Lung (tissue), 12 donors: ENCODE measurements around the gene CLOCK. TPM values are rescaled to one million over a fixed set of nuclear protein-coding genes. Genes with fewer than 3 reads are reported as not detected.

Source experiments
- ATAC-seq: fragments of 200-7000 bp; cut with Tn5 transposase; one replicate; pipeline ENCODE4 v1.9.1; 2020; ENCODE audit warnings: moderate number of reproducible peaks; ENCODE audit not compliant: insufficient read depth, low FRiP score
- DNase-seq, 3 donors: peaks; one replicate each; pipeline ENCODE4 v3.0.0-alpha.2; 2013 to 2017
- H3K27ac ChIP-seq, 2 donors: one replicate each; pipeline ENCODE4 v1.5.1; 2013; ENCODE audit warnings: mild to moderate bottlenecking in 2 of 2, moderate library complexity in 2 of 2, control low read depth in 1 of 2, inconsistent platforms in 1 of 2, low read depth in 1 of 2, low read length in 1 of 2
- H3K27me3 ChIP-seq, 3 donors: one replicate each; pipeline ENCODE4 v1.5.1; 2013; ENCODE audit warnings: low read length in 2 of 3; ENCODE audit not compliant: control insufficient read depth in 3 of 3, insufficient read depth in 3 of 3
- H3K36me3 ChIP-seq, 4 donors: one replicate each; pipeline ENCODE4 v1.5.1; 2013; ENCODE audit warnings: low read length in 4 of 4, mild to moderate bottlenecking in 1 of 4, moderate library complexity in 1 of 4; ENCODE audit not compliant: control insufficient read depth in 4 of 4, insufficient read depth in 4 of 4
- H3K4me1 ChIP-seq, 5 donors: one replicate each; pipeline ENCODE4 v1.5.1; 2013; ENCODE audit warnings: low read length in 5 of 5, mild to moderate bottlenecking in 2 of 5, moderate library complexity in 1 of 5; ENCODE audit not compliant: control insufficient read depth in 5 of 5, insufficient read depth in 5 of 5
- H3K4me3 ChIP-seq: one replicate; pipeline ENCODE4 v1.5.1; 2013; ENCODE audit warnings: mild to moderate bottlenecking, control low read depth, moderate library complexity
- H3K9ac ChIP-seq, 2 donors: one replicate each; pipeline ENCODE4 v1.5.1; 2013; ENCODE audit warnings: low read length in 2 of 2, control low read depth in 1 of 2; ENCODE audit not compliant: insufficient read depth in 1 of 2
- H3K9me3 ChIP-seq, 4 donors: one replicate each; pipeline ENCODE4 v1.5.1; 2013; ENCODE audit warnings: low read length in 3 of 4, mild to moderate bottlenecking in 1 of 4, moderate library complexity in 1 of 4; ENCODE audit not compliant: control insufficient read depth in 4 of 4, insufficient read depth in 3 of 4
- CTCF ChIP-seq: IDR thresholded peaks from 2 replicates; pipeline ENCODE4 v1.5.1; 2012; ENCODE audit warnings: mild to moderate bottlenecking; ENCODE audit errors: control extremely low read depth, extremely low read depth
- WGBS, 2 donors: extraction: QIAGEN DNeasy Blood & Tissue Kit; methylation state at CpG; one replicate each; pipeline ENCODE4 v1.1.7; 2013; 5-methylcytosine and 5-hydroxymethylcytosine counted together
- polyA plus RNA-seq, 2 donors: library from polyadenylated mRNA; stranded (reverse); fragments of 200-250 nt; gene quantifications; one replicate each; pipeline ENCODE4 v1.2.1, GENCODE V29; 2013
- total RNA-seq, 2 donors: library from RNA; depleted of rRNA in 1 of 2; stranded (reverse); fragments of >200 nt in 1 of 2; gene quantifications; one replicate each; pipeline ENCODE4 v1.2.1, GENCODE V29; 2014 to 2021
- donor health status: control.
- donor health status: control.
- donor health status: Bipolar disorder and iron deficiency.
- donor health status: healthy.
- donor health status: DM: yes; HTN: yes; CAD: no.

CLOCK gene
- total and polyA plus RNA-seq, 4 donors, result 6.2 to 29.7 (median 14.7) TPM

DNA sequence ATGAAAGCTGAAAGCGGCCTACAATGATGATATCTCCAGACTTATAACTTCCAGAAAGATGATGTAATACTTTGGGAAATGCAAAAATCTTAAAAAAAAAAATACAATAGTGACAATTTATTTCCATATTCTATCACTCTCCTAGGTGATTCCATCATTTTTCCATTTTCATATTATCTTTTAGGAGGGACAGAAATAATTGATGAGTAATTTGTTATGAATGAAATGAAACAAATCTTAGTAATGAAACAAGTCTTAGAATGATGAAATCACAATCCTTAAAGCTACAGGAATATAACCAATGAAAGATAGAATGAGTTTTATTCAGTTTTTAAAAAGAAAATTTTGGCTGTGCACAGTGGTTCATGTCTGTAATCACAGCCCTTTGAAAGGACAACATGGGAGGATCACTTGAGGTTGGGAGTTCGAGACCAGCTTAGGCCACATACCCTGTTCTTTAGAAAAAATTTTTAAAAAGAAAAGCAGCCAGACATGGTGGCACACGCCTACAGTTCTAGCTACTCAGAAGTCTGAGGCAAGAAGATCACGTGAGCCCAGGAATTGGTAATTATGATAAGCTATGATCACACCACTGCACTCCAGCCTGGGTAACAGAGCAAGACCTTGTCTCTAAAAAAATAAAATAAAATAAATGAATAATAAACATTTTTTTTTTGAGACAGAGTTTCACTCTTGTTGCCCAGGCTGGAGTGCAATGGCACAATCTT is 21.7 kb downstream of the CLOCK start:
- Histone ChIP-seq H3K27me3 (no peaks in the 10 kb centered on the region), H3K36me3 (no peaks in the 10 kb centered on the region), H3K9me3 (peaks cover 0 to 2% (median 0%) of the 10 kb centered on the region in 4 donors), H3K4me3 (no peak overlapping the region), H3K9ac (no peak overlapping the region), H3K4me1 (peaks cover 0 to 6% (median 0%) of the 10 kb centered on the region in 5 donors), H3K27ac (no peak overlapping the region)
- no peak for TF ChIP-seq CTCF
- DNase-seq, result no peak
- WGBS, 2 donors, result 89 to 96% methylated on average over 4 of the region's 4 CpGs
- ATAC-seq, result no peak

DNA sequence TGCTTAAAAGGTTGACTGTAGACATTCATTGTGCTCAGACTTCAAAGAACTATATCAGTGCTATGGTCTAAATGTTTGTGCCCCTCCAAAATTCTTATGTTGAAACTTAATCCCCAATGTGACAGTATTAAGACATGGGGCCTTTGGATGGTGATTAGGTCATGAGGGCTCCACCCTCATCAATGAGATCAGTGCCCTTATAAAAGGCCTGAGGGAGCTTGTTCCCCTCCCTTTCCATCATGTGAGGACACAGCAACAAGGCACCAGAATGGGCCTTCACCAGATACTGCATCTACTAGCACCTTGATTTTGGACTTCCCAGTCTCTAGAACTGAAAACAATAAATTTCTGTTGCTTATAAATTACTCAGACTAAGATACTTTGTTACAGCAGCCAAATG is 28.3 kb downstream of the CLOCK start:
- H3K27ac ChIP-seq, result no peak overlapping the region
- H3K4me3 ChIP-seq, result no peak overlapping the region
- H3K4me1 ChIP-seq, result peaks cover 0 to 3% (median 0%) of the 10 kb centered on the region in 5 donors
- no peaks in the 10 kb centered on the region for H3K36me3 ChIP-seq
- ATAC-seq (no peak), DNase-seq (no peak)
- no peak for TF ChIP-seq CTCF
- H3K9me3 ChIP-seq, result no peaks in the 10 kb centered on the region
- H3K9ac ChIP-seq, result no peak overlapping the region
- no peaks in the 10 kb centered on the region for H3K27me3 ChIP-seq

DNA sequence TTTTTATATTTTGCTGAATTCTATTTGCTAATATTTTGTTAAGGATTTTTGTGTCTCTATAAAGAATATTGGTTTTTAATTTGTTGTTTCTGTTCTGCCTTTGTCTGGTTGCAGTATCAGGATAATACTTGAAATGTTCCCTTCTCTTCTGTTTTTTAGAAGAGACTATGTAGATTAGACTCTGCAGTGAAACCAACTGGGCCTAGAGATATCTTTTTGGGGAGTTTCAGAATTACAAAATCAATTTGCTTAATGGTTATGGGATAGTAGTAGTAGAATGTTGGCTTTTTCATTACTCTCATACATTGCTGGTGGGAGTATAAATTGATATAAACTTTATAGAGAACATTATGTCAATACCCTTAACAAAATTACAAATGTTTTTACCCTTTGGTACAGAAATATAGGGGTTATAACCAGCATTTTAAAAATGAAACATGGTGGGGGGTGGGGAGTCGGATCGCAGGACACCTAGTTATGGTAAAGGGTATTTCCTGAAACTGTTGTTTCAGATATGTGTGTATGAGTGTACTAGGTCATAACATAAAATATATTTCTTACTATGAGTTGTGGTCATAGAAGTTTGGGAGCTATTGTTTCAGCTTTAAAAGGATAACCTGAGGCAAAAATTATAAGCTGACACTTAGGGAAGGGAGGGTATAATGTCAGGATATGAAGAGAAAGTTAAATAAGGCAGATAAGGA is 29.0 kb downstream of the CLOCK start:
- 91 to 97% methylated on average over 2 of the region's 2 CpGs for WGBS, 2 donors
- ATAC-seq (no peak), DNase-seq (no peak)
- Histone ChIP-seq H3K27me3 (no peaks in the 10 kb centered on the region), H3K4me3 (no peak overlapping the region), H3K27ac (no peak overlapping the region), H3K9ac (no peak overlapping the region), H3K4me1 (peaks cover 0 to 3% (median 0%) of the 10 kb centered on the region in 5 donors), H3K9me3 (no peaks in the 10 kb centered on the region), H3K36me3 (no peaks in the 10 kb centered on the region)
- TF ChIP-seq CTCF, result no peak
